HepG2 (cell line): ENCODE measurements around the gene MRPL38. TPM values are rescaled to one million over a fixed set of nuclear protein-coding genes. Genes with fewer than 3 reads are reported as not detected.
A peak's percentile ranks its signal among the peaks of the same experiment; 100 is the strongest.

Experiments
- CEBPG ChIP-seq: IDR thresholded peaks from 2 replicates; pipeline ENCODE4 v1.6.1; 2016
- DNMT3B ChIP-seq: conservative IDR thresholded peaks from 2 replicates; pipeline ENCODE4 v1.6.1; 2016; ENCODE audit warnings: missing biosample characterization, control low read depth
- KDM2A ChIP-seq: sonication (generic); formaldehyde crosslinking; IDR thresholded peaks from 2 replicates; pipeline ENCODE4 v1.4.0; 2020; ENCODE audit warnings: low read depth, missing genetic modification reagents, borderline replicate concordance
- LCORL ChIP-seq, 2 experiments: fragments of 450-650 bp in 1 of 2; sonication (generic) in 1 of 2; formaldehyde crosslinking in 1 of 2; IDR thresholded peaks; 2 replicates each; pipeline versions ENCODE4 v1.5.0 to v1.6.1; 2017 to 2020; ENCODE audit warnings: antibody characterized with exemption in 1 of 2, missing genetic modification reagents in 1 of 2
- SAFB2 ChIP-seq: sonication (generic); formaldehyde crosslinking; IDR thresholded peaks from 2 replicates; pipeline ENCODE4 v1.5.1; 2020; ENCODE audit warnings: missing genetic modification reagents, low read depth, mild to moderate bottlenecking, borderline replicate concordance
- ZBTB8A ChIP-seq: sonication (generic); formaldehyde crosslinking; IDR thresholded peaks from 2 replicates; pipeline ENCODE4 v1.4.0; 2020; ENCODE audit warnings: mild to moderate bottlenecking, low read depth, missing genetic modification reagents, borderline replicate concordance
- ZFP41 ChIP-seq: sonication (generic); formaldehyde crosslinking; IDR thresholded peaks from 2 replicates; pipeline ENCODE4 v1.4.0; 2020; ENCODE audit warnings: mild to moderate bottlenecking, missing genetic modification reagents, borderline replicate concordance
- ZNF234 ChIP-seq: sonication (generic); formaldehyde crosslinking; conservative IDR thresholded peaks from 2 replicates; pipeline ENCODE4 v1.5.1; 2020; ENCODE audit warnings: mild to moderate bottlenecking, missing genetic modification reagents
- ZNF263 ChIP-seq: sonication (generic); formaldehyde crosslinking; IDR thresholded peaks from 2 replicates; pipeline ENCODE4 v1.4.0; 2020; ENCODE audit warnings: missing genetic modification reagents
- polyA plus RNA-seq, 8 experiments: library from polyadenylated mRNA; depleted of rRNA in 3 of 8; stranded (reverse) in 7 of 8; unstranded in 1 of 8; fragments of >200 nt; fragmentation: Illumina TruSeq in 4 of 8; extraction: Trizol in 4 of 8; gene quantifications; 2 replicates each; pipeline versions ENCODE4 v1.2.1 to v1.2.3, GENCODE V29; 2011 to 2016; ENCODE audit warnings: low read depth in 4 of 8, missing spikeins in 1 of 8, mixed read lengths in 1 of 8; ENCODE audit not compliant: insufficient read depth in 1 of 8
- total RNA-seq, 5 experiments: library from RNA; depleted of rRNA; stranded (reverse); fragments of >200 nt; fragmentation: Illumina TruSeq; extraction: Trizol; gene quantifications; 2 replicates each; pipeline ENCODE4 v1.2.3, GENCODE V29; 2016; ENCODE audit warnings: low read depth in 1 of 5
- TF ChIP-seq, protein P1 (sequence below), 2 experiments: IDR thresholded peaks; 2 replicates each; pipeline ENCODE4 v1.6.1; 2011 to 2012; ENCODE audit warnings: low read length in 2 of 2, borderline replicate concordance in 1 of 2, low read depth in 1 of 2, mild to moderate bottlenecking in 1 of 2, moderate library complexity in 1 of 2
- TF ChIP-seq, protein P2 (sequence below): sonication (generic); formaldehyde crosslinking; IDR thresholded peaks from 2 replicates; pipeline ENCODE4 v1.4.0; 2020; ENCODE audit warnings: missing genetic modification reagents
- TF ChIP-seq, protein P3 (sequence below): sonication (generic); formaldehyde crosslinking; IDR thresholded peaks from 2 replicates; pipeline ENCODE4 v1.4.0; 2020; ENCODE audit warnings: missing genetic modification reagents, mild to moderate bottlenecking, borderline replicate concordance
- TF ChIP-seq, protein P4 (sequence below): sonication (generic); formaldehyde crosslinking; IDR thresholded peaks from 2 replicates; pipeline ENCODE4 v1.4.0; 2020; ENCODE audit warnings: missing genetic modification reagents
- TF ChIP-seq, protein P5 (sequence below): sonication (generic); formaldehyde crosslinking; IDR thresholded peaks from 2 replicates; pipeline ENCODE4 v1.5.0; 2020; ENCODE audit warnings: mild to moderate bottlenecking, missing genetic modification reagents

MRPL38 gene
- total and polyA plus RNA-seq, 2 of the 13 experiments (the other 11 are each of a cell fraction or from before 2014, with no cell fraction given), result 83.7 to 125 TPM

DNA sequence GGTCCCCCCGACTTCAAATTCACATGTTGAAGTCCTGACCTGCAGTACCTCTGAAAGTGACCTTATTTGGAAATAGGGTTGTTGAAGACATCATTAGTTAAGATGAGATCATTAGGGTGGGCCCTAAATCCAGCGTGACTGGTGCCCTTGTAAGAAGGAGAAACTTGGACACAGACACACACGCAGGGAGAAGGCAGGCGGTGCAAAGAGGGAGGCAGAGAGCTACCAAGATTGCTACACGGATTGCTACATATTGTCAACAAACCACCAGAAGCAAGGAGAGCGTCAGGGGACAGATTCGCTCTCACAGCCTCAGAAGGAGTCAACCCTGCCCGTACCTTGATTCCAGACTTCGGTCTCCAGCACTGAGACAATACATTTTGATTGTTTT is 42.8 kb downstream of the MRPL38 start (continued):
- TF ChIP-seq, protein P1, sequence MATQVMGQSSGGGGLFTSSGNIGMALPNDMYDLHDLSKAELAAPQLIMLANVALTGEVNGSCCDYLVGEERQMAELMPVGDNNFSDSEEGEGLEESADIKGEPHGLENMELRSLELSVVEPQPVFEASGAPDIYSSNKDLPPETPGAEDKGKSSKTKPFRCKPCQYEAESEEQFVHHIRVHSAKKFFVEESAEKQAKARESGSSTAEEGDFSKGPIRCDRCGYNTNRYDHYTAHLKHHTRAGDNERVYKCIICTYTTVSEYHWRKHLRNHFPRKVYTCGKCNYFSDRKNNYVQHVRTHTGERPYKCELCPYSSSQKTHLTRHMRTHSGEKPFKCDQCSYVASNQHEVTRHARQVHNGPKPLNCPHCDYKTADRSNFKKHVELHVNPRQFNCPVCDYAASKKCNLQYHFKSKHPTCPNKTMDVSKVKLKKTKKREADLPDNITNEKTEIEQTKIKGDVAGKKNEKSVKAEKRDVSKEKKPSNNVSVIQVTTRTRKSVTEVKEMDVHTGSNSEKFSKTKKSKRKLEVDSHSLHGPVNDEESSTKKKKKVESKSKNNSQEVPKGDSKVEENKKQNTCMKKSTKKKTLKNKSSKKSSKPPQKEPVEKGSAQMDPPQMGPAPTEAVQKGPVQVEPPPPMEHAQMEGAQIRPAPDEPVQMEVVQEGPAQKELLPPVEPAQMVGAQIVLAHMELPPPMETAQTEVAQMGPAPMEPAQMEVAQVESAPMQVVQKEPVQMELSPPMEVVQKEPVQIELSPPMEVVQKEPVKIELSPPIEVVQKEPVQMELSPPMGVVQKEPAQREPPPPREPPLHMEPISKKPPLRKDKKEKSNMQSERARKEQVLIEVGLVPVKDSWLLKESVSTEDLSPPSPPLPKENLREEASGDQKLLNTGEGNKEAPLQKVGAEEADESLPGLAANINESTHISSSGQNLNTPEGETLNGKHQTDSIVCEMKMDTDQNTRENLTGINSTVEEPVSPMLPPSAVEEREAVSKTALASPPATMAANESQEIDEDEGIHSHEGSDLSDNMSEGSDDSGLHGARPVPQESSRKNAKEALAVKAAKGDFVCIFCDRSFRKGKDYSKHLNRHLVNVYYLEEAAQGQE (IDR thresholded peaks at IDR 0.05; ENCODE audit: borderline replicate concordance in 1 of 2, low read depth in 1 of 2, low read length in 2 of 2), result no peak
- TF ChIP-seq DNMT3B (CRISPR knock-in tag), result no peak
- TF ChIP-seq ZNF234 (CRISPR knock-in tag), result no peak
- TF ChIP-seq CEBPG (CRISPR knock-in tag), result peak; percentile 83
- TF ChIP-seq, protein P2, sequence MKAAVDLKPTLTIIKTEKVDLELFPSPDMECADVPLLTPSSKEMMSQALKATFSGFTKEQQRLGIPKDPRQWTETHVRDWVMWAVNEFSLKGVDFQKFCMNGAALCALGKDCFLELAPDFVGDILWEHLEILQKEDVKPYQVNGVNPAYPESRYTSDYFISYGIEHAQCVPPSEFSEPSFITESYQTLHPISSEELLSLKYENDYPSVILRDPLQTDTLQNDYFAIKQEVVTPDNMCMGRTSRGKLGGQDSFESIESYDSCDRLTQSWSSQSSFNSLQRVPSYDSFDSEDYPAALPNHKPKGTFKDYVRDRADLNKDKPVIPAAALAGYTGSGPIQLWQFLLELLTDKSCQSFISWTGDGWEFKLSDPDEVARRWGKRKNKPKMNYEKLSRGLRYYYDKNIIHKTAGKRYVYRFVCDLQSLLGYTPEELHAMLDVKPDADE (CRISPR knock-in tag), result no peak
- TF ChIP-seq KDM2A (CRISPR knock-in tag), result 0 out of 2 replicates have a peak, but pooled peaks have one; percentile 4
- TF ChIP-seq, protein P3, sequence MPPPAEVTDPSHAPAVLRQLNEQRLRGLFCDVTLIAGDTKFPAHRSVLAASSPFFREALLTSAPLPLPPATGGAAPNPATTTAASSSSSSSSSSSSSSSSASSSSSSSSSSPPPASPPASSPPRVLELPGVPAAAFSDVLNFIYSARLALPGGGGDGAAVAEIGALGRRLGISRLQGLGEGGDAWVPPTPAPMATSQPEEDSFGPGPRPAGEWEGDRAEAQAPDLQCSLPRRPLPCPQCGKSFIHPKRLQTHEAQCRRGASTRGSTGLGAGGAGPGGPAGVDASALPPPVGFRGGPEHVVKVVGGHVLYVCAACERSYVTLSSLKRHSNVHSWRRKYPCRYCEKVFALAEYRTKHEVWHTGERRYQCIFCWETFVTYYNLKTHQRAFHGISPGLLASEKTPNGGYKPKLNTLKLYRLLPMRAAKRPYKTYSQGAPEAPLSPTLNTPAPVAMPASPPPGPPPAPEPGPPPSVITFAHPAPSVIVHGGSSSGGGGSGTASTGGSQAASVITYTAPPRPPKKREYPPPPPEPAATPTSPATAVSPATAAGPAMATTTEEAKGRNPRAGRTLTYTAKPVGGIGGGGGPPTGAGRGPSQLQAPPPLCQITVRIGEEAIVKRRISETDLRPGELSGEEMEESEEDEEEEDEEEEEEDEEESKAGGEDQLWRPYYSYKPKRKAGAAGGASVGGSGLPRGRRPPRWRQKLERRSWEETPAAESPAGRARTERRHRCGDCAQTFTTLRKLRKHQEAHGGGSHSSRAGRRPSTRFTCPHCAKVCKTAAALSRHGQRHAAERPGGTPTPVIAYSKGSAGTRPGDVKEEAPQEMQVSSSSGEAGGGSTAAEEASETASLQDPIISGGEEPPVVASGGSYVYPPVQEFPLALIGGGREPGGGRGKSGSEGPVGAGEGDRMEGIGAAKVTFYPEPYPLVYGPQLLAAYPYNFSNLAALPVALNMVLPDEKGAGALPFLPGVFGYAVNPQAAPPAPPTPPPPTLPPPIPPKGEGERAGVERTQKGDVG, result no peak
- TF ChIP-seq ZNF263, result no peak
- 0 out of 2 replicates have a peak, but pooled peaks have one; percentile 21 for TF ChIP-seq ZFP41 (CRISPR knock-in tag)
- TF ChIP-seq LCORL (IDR thresholded peaks at IDR 0.05), result no peak
- no peak for TF ChIP-seq LCORL (CRISPR knock-in tag; IDR thresholded peaks at IDR 0.05)
- TF ChIP-seq, protein P4, sequence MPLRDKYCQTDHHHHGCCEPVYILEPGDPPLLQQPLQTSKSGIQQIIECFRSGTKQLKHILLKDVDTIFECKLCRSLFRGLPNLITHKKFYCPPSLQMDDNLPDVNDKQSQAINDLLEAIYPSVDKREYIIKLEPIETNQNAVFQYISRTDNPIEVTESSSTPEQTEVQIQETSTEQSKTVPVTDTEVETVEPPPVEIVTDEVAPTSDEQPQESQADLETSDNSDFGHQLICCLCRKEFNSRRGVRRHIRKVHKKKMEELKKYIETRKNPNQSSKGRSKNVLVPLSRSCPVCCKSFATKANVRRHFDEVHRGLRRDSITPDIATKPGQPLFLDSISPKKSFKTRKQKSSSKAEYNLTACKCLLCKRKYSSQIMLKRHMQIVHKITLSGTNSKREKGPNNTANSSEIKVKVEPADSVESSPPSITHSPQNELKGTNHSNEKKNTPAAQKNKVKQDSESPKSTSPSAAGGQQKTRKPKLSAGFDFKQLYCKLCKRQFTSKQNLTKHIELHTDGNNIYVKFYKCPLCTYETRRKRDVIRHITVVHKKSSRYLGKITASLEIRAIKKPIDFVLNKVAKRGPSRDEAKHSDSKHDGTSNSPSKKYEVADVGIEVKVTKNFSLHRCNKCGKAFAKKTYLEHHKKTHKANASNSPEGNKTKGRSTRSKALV, result no peak
- no peak for TF ChIP-seq SAFB2 (CRISPR knock-in tag)
- TF ChIP-seq, protein P5, sequence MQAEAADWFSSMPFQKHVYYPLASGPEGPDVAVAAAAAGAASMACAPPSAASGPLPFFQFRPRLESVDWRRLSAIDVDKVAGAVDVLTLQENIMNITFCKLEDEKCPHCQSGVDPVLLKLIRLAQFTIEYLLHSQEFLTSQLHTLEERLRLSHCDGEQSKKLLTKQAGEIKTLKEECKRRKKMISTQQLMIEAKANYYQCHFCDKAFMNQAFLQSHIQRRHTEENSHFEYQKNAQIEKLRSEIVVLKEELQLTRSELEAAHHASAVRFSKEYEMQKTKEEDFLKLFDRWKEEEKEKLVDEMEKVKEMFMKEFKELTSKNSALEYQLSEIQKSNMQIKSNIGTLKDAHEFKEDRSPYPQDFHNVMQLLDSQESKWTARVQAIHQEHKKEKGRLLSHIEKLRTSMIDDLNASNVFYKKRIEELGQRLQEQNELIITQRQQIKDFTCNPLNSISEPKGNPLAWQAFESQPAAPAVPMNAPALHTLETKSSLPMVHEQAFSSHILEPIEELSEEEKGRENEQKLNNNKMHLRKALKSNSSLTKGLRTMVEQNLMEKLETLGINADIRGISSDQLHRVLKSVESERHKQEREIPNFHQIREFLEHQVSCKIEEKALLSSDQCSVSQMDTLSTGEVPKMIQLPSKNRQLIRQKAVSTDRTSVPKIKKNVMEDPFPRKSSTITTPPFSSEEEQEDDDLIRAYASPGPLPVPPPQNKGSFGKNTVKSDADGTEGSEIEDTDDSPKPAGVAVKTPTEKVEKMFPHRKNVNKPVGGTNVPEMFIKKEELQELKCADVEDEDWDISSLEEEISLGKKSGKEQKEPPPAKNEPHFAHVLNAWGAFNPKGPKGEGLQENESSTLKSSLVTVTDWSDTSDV, result 0 out of 2 replicates have a peak, but pooled peaks have one; percentile 35
- no peak for TF ChIP-seq ZBTB8A (CRISPR knock-in tag)
